GM12801 (cell line): Measurements from ENCODE around the gene PNPLA3.

Source experiments
- CTCF ChIP-seq: IDR thresholded peaks from one replicate; pipeline ENCODE4 v1.5.1; 2011; ENCODE audit warnings: control low read depth; ENCODE audit not compliant: insufficient read length; ENCODE audit errors: extremely low read depth

PNPLA3 gene

GRCh38 chr22:43891360-43892182 is 32.0 kb upstream of the PNPLA3 start, which contains the start of gene PNPLA5:
Gene PNPLA5, minus strand, starts transcription at chr22:43892013. Its CDS starts 133 bp downstream, at chr22:43891880.
- no peak for TF ChIP-seq CTCF

- TF ChIP-seq CTCF: no peak
These were observed 31.3 kb upstream of the PNPLA3 start for GRCh38 chr22:43892183-43892894.

DNA sequence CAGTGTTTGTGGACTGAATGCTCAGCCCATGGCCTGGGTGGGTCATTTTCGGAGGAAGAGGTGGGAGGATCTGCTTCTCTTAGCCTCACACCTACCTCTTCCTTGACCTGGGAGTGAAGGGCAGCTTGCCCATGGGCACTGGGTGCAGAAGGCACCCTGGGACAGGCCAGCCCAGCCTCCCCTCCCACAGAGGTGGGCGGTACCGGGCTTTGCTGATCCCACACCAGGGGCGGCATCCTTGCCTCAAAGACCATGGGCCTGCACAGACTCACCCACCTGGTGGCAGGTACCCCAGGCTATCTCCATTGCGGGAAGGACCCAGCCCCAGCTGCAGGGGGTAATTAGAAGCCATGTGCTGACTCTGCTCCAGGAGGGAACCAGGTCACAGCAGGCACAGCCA is 30.3 kb upstream of the PNPLA3 start:
- no peak for TF ChIP-seq CTCF

DNA sequence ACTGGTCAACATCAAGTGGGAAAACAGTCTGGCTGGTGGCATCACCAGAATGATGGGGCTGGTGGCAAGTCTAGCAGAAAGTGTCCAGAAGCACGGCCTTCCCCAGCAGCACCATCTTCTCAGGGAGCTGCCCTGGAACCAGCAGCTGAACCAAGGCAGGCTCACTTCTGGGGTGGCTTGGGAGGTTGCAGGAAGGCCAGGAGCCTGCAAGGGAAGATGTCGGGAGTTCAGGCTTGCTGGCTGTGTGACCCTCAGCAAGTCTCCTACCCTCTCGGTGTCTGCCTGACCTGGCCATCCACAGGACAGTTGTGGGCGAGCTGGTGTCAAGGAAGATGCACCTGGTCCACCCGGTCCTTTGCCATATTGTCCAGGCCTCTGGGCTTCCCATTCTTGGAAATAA is 29.5 kb upstream of the PNPLA3 start:
- TF ChIP-seq CTCF: no peak

DNA sequence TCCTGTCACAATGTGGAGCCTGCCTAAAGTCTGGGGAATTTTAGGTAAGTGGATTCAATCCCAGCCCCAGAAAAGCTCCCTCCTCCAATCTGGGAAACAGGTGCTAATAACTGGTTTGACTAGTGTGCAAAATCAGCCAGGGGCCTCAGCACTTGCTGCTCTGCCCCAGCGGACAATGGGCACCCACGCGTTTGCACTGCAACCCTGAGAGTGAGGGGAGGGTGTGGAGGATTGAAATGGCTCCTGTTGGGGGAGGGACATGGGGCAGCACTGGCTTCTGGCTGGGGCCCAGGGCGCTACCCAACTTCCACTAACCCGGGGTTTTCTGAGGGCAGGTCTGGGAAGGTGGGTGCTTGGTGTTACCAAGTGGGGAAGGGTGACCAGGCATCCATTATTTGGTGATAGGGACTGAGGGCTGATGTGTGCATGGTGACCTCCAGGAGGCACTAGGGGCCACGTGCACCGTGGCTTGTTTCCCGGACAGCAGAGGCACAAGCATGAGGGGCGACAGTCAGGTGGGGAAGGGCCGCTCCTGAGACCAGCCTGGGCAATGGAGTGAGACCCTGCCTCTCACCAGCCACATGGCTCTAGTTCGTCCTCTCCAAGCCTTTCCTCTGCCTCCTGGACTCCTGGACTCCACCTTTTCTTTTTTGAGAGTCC is 27.5 kb upstream of the PNPLA3 start:
- TF ChIP-seq CTCF: no peak

DNA sequence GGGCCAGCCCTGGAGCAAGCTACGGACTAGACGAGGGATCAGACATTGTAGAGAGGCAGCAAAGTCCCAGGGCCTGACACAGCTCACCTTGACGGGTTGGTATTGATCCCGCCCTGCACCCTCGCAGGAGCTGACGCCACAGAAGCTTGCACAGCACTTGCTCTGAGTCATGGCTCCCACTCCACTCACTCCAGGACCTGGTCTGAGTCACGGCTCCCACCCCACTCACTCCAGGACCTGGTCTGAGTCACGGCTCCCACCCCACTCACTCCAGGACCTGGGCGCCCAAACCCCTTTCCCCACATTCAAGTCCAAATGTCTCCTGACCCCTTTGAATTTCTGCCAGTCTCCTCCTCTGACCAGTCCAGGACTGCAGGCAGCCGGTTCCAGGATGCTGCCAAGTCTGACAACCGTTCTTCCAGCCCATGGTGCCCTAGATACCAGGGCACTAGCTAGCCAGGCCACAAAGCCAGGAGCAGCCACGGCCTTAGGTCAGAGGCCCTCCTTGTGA is 25.8 kb upstream of the PNPLA3 start:
- no peak for TF ChIP-seq CTCF

GRCh38 chr22:43900206-43900605 is 23.4 kb upstream of the PNPLA3 start:
- TF ChIP-seq CTCF: no peak
